ENCODE data around the gene CTCF. TPM values are rescaled to one million over a fixed set of nuclear protein-coding genes. Genes with fewer than 3 reads are reported as not detected.

The CTCF gene
- polyA plus RNA-seq, 1 experiment, result 24.4 TPM

DNA sequence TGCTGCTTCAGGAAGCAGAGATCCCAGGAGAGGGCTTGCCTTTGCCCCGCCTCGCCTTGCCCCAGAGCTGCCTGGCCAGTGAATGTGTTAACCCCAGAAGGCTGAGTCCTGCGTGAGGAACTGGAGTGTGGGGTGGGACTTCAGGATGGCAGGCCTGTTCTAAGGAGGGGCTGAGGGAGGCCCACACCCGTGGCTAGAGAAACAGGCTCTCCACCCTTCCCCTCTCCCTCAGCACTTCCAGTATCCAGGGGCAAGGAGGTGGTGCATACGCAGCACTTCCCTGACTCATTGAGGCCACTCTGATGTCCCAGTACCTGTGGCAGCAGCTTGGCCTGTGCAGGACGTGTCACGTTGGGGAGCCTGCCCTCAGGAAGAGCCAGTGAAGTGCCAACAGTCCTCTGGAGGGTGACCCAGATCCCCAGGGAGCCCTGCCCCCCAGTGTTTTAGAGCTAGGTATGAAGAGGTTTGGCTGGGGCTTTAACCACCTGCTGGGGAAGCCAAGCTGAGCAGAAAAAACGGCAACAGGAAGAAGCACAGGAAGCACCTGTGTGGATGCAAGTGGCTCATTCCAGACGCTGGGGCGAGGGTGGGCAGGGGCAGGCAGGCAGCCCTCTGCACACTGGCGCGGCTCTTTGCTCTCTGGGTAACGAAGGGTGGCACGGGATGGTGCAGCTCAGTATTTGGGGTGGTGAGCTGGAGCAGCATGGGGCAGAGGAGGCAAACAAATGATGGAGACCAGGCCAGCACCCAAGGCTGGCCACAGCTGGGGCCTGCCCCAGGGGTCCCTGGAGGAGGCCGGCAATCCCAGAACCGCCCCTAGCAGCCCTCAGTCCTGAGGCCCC is 14.7 kb upstream of the CTCF start:
- H3K27me3 ChIP-seq (ENCODE audit: control insufficient read depth, insufficient read depth, low read length), result no peaks in the 10 kb centered on the region
- H3K27ac ChIP-seq (ENCODE audit: low read depth, low read length), result peak overlapping the region; percentile 21
- CTCF ChIA-PET, result interaction anchor here (0.6 to 2.8 kb wide), 39 partner anchors 9 to 171 kb away, joined by 3 to 74 read pairs (median 5); partner anchors contain the start of genes ACD, C16orf86, CARMIL2 and CTCF
- no peaks in the 10 kb centered on the region for H3K9me3 ChIP-seq (ENCODE audit: control insufficient read depth, insufficient read depth, low read length)
- H3K4me3 ChIP-seq (ENCODE audit: low read depth, low read length), result no peak overlapping the region
- no peak for DNase-seq (ENCODE audit: low read depth, low spot score)
- POLR2A ChIA-PET, result interaction anchor here (0.7 to 2.1 kb wide), 3 partner anchors 10 to 14 kb away, joined by 3 to 21 read pairs (median 5); partner anchors contain the start of gene CTCF
- TF ChIP-seq, protein P1, sequence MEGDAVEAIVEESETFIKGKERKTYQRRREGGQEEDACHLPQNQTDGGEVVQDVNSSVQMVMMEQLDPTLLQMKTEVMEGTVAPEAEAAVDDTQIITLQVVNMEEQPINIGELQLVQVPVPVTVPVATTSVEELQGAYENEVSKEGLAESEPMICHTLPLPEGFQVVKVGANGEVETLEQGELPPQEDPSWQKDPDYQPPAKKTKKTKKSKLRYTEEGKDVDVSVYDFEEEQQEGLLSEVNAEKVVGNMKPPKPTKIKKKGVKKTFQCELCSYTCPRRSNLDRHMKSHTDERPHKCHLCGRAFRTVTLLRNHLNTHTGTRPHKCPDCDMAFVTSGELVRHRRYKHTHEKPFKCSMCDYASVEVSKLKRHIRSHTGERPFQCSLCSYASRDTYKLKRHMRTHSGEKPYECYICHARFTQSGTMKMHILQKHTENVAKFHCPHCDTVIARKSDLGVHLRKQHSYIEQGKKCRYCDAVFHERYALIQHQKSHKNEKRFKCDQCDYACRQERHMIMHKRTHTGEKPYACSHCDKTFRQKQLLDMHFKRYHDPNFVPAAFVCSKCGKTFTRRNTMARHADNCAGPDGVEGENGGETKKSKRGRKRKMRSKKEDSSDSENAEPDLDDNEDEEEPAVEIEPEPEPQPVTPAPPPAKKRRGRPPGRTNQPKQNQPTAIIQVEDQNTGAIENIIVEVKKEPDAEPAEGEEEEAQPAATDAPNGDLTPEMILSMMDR (IDR thresholded peaks at IDR 0.05; ENCODE audit: low read depth, low read length), result no peak

DNA sequence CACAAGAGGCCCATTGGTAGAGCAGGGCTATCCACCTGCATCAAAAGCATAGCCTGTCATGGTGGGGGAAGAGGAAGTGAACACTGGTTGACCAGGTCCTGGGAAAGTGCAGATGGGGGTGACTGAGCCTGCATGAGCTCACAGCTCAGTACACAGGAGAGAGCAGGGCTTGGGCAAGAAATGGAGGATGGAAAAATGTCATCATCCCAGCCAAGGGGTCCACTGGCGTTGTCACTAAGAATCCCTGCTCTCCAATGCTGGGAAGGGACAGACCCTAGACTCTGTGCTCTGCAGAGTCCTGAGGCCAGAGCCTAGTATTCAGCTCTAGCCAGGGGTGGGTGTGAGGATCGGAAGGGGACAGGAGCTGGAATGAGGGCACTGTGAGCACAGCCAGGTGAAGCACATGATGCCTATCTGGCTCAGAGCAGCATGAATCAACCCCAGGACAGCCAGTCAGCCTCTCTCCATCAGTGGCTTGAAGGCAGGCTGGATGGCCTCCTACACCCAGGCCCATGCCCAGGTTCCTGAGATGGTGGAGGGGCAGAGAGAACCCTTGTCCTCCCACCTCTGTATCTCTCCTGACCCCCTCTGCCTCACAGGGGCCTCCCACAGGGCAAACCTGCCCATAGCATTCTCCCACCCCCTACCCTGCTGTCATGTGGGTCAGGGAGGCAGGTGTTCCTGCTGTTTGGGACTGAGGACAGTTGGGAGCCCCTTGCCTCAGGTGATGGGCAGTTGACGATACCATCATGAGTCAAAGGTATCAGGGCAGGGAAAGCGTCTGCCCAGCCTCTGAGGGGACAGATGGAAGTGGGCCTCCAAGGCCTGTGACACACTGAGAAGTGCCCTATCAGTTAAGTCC is 13.8 kb upstream of the CTCF start:
- H3K4me3 ChIP-seq (ENCODE audit: low read depth, low read length), result no peak overlapping the region
- DNase-seq (ENCODE audit: low read depth, low spot score), result no peak
- no peak overlapping the region for H3K27ac ChIP-seq (ENCODE audit: low read depth, low read length)
- H3K9me3 ChIP-seq (ENCODE audit: control insufficient read depth, insufficient read depth, low read length), result no peaks in the 10 kb centered on the region
- POLR2A ChIA-PET, result interaction anchor here (0.6 to 2.1 kb wide), 2 partner anchors 14 to 335 kb away, joined by 5 to 21 read pairs; partner anchors contain the start of gene CTCF
- CTCF ChIA-PET, result interaction anchor here (0.7 to 2.8 kb wide), 11 partner anchors 8 to 122 kb away, joined by 3 to 74 read pairs (median 9); partner anchors contain the start of genes ACD, C16orf86, CARMIL2 and ENKD1
- TF ChIP-seq, protein P1 (IDR thresholded peaks at IDR 0.05; ENCODE audit: low read depth, low read length), result no peak
- H3K27me3 ChIP-seq (ENCODE audit: control insufficient read depth, insufficient read depth, low read length), result no peaks in the 10 kb centered on the region

DNA sequence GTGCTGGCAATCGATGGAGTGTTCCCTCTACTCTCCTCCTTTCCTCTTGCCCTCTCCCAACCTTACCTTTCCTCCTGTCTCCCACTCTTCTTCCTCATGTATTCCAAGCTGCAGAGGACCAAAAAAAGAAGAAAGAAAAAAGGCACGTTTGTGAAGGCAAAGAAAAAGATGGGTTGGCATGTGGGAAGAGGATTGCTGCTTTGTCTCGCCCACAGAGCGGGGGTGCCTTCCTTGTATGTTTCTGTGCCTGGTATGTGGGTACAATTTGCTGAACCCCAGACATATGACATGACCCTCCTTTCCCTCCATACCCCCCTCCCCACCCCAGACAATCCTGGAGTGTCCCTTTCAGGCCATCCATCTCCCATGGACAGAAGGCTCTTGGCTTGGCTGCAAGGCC is 13.1 kb upstream of the CTCF start:
- Histone ChIP-seq H3K4me3 (ENCODE audit: low read depth, low read length) (no peak overlapping the region), H3K27me3 (ENCODE audit: control insufficient read depth, insufficient read depth, low read length) (no peaks in the 10 kb centered on the region), H3K27ac (ENCODE audit: low read depth, low read length) (no peak overlapping the region), H3K9me3 (ENCODE audit: control insufficient read depth, insufficient read depth, low read length) (no peaks in the 10 kb centered on the region)
- POLR2A ChIA-PET, result no interaction called here
- CTCF ChIA-PET, result interaction anchor here (1.0 to 2.6 kb wide), 3 partner anchors 13 to 95 kb away, joined by 3 to 10 read pairs (median 4); no protein-coding TSS in a partner anchor
- DNase-seq (ENCODE audit: low read depth, low spot score), result no peak
- TF ChIP-seq, protein P1 (IDR thresholded peaks at IDR 0.05; ENCODE audit: low read depth, low read length), result no peak

DNA sequence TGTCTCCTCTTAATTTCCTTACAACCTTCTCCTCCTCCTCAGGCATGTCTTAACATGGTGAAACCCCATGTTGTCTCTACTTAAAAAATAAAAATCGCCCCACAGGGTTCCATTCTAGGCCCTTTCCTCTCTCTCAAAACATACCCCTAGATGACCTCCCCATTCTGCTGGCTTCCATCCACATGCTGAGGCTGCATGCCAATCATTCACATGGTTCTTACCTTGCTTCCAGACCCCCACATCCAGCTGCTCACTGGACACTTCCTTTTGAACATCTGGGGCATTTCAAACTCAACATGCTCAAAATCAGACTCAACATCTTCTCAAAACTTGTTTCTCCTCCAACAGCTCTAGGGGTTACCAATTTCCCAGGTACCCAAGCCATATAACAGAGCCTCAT is 12.4 kb upstream of the CTCF start:
- Histone ChIP-seq H3K9me3 (ENCODE audit: control insufficient read depth, insufficient read depth, low read length) (no peaks in the 10 kb centered on the region), H3K27me3 (ENCODE audit: control insufficient read depth, insufficient read depth, low read length) (no peaks in the 10 kb centered on the region), H3K4me3 (ENCODE audit: low read depth, low read length) (no peak overlapping the region), H3K27ac (ENCODE audit: low read depth, low read length) (no peak overlapping the region)
- CTCF ChIA-PET, result interaction anchor here (0.9 to 2.6 kb wide), 5 partner anchors 12 to 95 kb away, joined by 3 to 10 read pairs (median 4); partner anchors contain the start of gene CARMIL2
- TF ChIP-seq, protein P1 (IDR thresholded peaks at IDR 0.05; ENCODE audit: low read depth, low read length), result no peak
- no peak for DNase-seq (ENCODE audit: low read depth, low spot score)
- POLR2A ChIA-PET, result no interaction called here
